Activated CD8-positive, alpha-beta T cell treated with anti-CD3 and anti-CD28 coated beads for 36 hours (primary cell): Measurements from ENCODE around the gene CCDC149. TPM values are rescaled to one million over a fixed set of nuclear protein-coding genes. Genes with fewer than 3 reads are reported as not detected.

Experiments
- ATAC-seq: fragments of 200-7000 bp; cut with Tn5 transposase; one replicate; pipeline ENCODE4 v1.10.0; 2021; ENCODE audit warnings: mild to moderate bottlenecking, moderate library complexity
- CTCF ChIA-PET: fragments of 350-600 bp; sonication (Branson Sonifier 250); formaldehyde crosslinking; loops from one replicate; lab custom pipeline; 2021; ENCODE audit warnings: antibody characterized with exemption; lab: Charles Lee
- POLR2A ChIA-PET: fragments of 350-600 bp; sonication (Branson Sonifier 250); formaldehyde crosslinking; loops from one replicate; lab custom pipeline; 2021; ENCODE audit warnings: antibody characterized with exemption; lab: Charles Lee
- DNase-seq: peaks from one replicate; pipeline ENCODE4 v3.0.0-alpha.2; 2020
- H3K27ac Mint-ChIP-seq: one replicate; pipeline ENCODE4 v1.8.0; 2021; ENCODE audit warnings: mild to moderate bottlenecking, mixed read lengths
- H3K27me3 Mint-ChIP-seq: one replicate; pipeline ENCODE4 v1.8.0; 2021; ENCODE audit warnings: mixed read lengths
- H3K36me3 Mint-ChIP-seq: one replicate; pipeline ENCODE4 v1.8.0; 2021; ENCODE audit warnings: low read depth, mixed read lengths
- H3K4me1 Mint-ChIP-seq: one replicate; pipeline ENCODE4 v1.8.0; 2021; ENCODE audit warnings: low read depth, mixed read lengths
- H3K4me3 Mint-ChIP-seq: one replicate; pipeline ENCODE4 v1.8.0; 2021; ENCODE audit warnings: mild to moderate bottlenecking, moderate library complexity, mixed read lengths
- H3K9me3 Mint-ChIP-seq: one replicate; pipeline ENCODE4 v1.8.0; 2021; ENCODE audit warnings: mixed read lengths
- CTCF ChIP-seq: fragments of 200-600 bp; IDR thresholded peaks from one replicate; pipeline ENCODE4 v1.8.0; 2022; ENCODE audit warnings: antibody characterized with exemption, mild to moderate bottlenecking
- intact Hi-C: fragments of 100-400 bp; cut with micrococcal nuclease; formaldehyde crosslinking; loops from one replicate; pipeline ENCODE4 v1.10.0; 2022
- total RNA-seq, 2 experiments: library from RNA; stranded (reverse); gene quantifications; one replicate each; pipeline ENCODE4 v1.2.3, GENCODE V29; 2021

CCDC149 gene
- total RNA-seq, 2 experiments from 2014 or later = not detected

- no peak for DNase-seq
- POLR2A ChIA-PET = no interaction called here
- no peak overlapping the region for H3K4me3 Mint-ChIP-seq
- intact Hi-C loops = no loop called here
- no peak overlapping the region for H3K27ac Mint-ChIP-seq
- no peaks in the 10 kb centered on the region for H3K9me3 Mint-ChIP-seq
- CTCF ChIA-PET = interaction anchor here (1.0 kb wide), 1 partner anchor 19 kb away, joined by 3 read pairs; no protein-coding TSS in a partner anchor
- no peak for ATAC-seq
- no peak for TF ChIP-seq CTCF
- no peaks in the 10 kb centered on the region for H3K27me3 Mint-ChIP-seq
- no peaks in the 10 kb centered on the region for H3K4me1 Mint-ChIP-seq
- H3K36me3 Mint-ChIP-seq = no peaks in the 10 kb centered on the region
These were observed 142.2 kb downstream of the CCDC149 start for GRCh38 chr4:24770667-24771066.

- H3K4me1 Mint-ChIP-seq = no peaks in the 10 kb centered on the region
- no peak overlapping the region for H3K27ac Mint-ChIP-seq
- ATAC-seq (no peak), DNase-seq (no peak)
- H3K27me3 Mint-ChIP-seq = no peaks in the 10 kb centered on the region
- H3K36me3 Mint-ChIP-seq = no peaks in the 10 kb centered on the region
- POLR2A ChIA-PET = no interaction called here
- intact Hi-C loops = no loop called here
- H3K4me3 Mint-ChIP-seq = no peak overlapping the region
- CTCF ChIA-PET = interaction anchor here (1.0 kb wide), 1 partner anchor 19 kb away, joined by 3 read pairs; no protein-coding TSS in a partner anchor
- H3K9me3 Mint-ChIP-seq = no peaks in the 10 kb centered on the region
- no peak for TF ChIP-seq CTCF
These were observed 142.7 kb downstream of the CCDC149 start for GRCh38 chr4:24770032-24770584.

- CTCF ChIA-PET = interaction anchor here (1.0 kb wide), 1 partner anchor 20 kb away, joined by 3 read pairs; no protein-coding TSS in a partner anchor
- Mint-ChIP-seq H3K4me1 (no peaks in the 10 kb centered on the region), H3K27me3 (no peaks in the 10 kb centered on the region), H3K4me3 (no peak overlapping the region), H3K36me3 (no peaks in the 10 kb centered on the region), H3K27ac (no peak overlapping the region), H3K9me3 (no peaks in the 10 kb centered on the region)
- POLR2A ChIA-PET = no interaction called here
- intact Hi-C loops = no loop called here
- no peak for DNase-seq
- no peak for ATAC-seq
- TF ChIP-seq CTCF = no peak
These were observed 143.3 kb downstream of the CCDC149 start for GRCh38 chr4:24769571-24769970.

GRCh38 chr4:24768604-24769003, 144.2 kb downstream of the CCDC149 start:
- H3K36me3 Mint-ChIP-seq = no peaks in the 10 kb centered on the region
- CTCF ChIA-PET = no interaction called here
- H3K9me3 Mint-ChIP-seq = no peaks in the 10 kb centered on the region
- DNase-seq (no peak), ATAC-seq (no peak)
- no peak overlapping the region for H3K4me3 Mint-ChIP-seq
- POLR2A ChIA-PET = no interaction called here
- intact Hi-C loops = no loop called here
- no peaks in the 10 kb centered on the region for H3K27me3 Mint-ChIP-seq
- no peaks in the 10 kb centered on the region for H3K4me1 Mint-ChIP-seq
- no peak for TF ChIP-seq CTCF
- no peak overlapping the region for H3K27ac Mint-ChIP-seq

- H3K9me3 Mint-ChIP-seq = no peaks in the 10 kb centered on the region
- no peak for TF ChIP-seq CTCF
- no peak overlapping the region for H3K4me3 Mint-ChIP-seq
- ChIA-PET CTCF (no interaction called here), POLR2A (no interaction called here)
- no peak for ATAC-seq
- no peaks in the 10 kb centered on the region for H3K4me1 Mint-ChIP-seq
- no peaks in the 10 kb centered on the region for H3K27me3 Mint-ChIP-seq
- no peak for DNase-seq
- intact Hi-C loops = no loop called here
- no peaks in the 10 kb centered on the region for H3K36me3 Mint-ChIP-seq
- H3K27ac Mint-ChIP-seq = no peak overlapping the region
These were observed 144.8 kb downstream of the CCDC149 start for GRCh38 chr4:24768006-24768405.
